Neutrophil (primary cell): ENCODE measurements around the gene RAB14.
A peak's percentile ranks its signal among the peaks of the same experiment; 100 is the strongest.

ENCODE experiments used
- H3K27ac ChIP-seq: fragments of 200-600 bp; sonication (generic); 2 replicates; pipeline ENCODE4 v1.5.1; 2016; ENCODE audit warnings: mild to moderate bottlenecking, moderate library complexity
- H3K27me3 ChIP-seq: fragments of 200-600 bp; sonication (generic); 2 replicates; pipeline ENCODE4 v1.6.0; 2016; ENCODE audit warnings: mild to moderate bottlenecking
- H3K36me3 ChIP-seq: fragments of 200-600 bp; sonication (generic); 2 replicates; pipeline ENCODE4 v1.5.1; 2017
- H3K4me1 ChIP-seq, 2 experiments: fragments of 200-600 bp in 1 of 2; sonication (generic) in 1 of 2; 1 replicate in 1 of 2; 2 replicates in 1 of 2; pipeline versions ENCODE4 v1.5.1 to v1.6.1; 2013 to 2016; ENCODE audit warnings: low read depth in 1 of 2, low read length in 1 of 2, mild to moderate bottlenecking in 1 of 2, moderate library complexity in 1 of 2; ENCODE audit not compliant: control insufficient read depth in 1 of 2, insufficient read depth in 1 of 2
- H3K4me3 ChIP-seq, 2 experiments: fragments of 200-600 bp in 1 of 2; sonication (generic) in 1 of 2; 1 replicate in 1 of 2; 2 replicates in 1 of 2; pipeline ENCODE4 v1.5.1; 2013 to 2016; ENCODE audit warnings: low read depth in 1 of 2, low read length in 1 of 2, mild to moderate bottlenecking in 1 of 2, moderate library complexity in 1 of 2
- H3K9me3 ChIP-seq: fragments of 200-600 bp; sonication (generic); 2 replicates; pipeline ENCODE4 v1.5.1; 2016
- CTCF ChIP-seq: fragments of 200-600 bp; sonication (generic); IDR thresholded peaks from 2 replicates; pipeline ENCODE4 v1.5.1; 2016; ENCODE audit warnings: antibody characterized with exemption

The RAB14 gene

GRCh38 chr9:121240472-121241135, 38.9 kb upstream of the RAB14 start:
- Histone ChIP-seq H3K4me1 (peaks cover 17 to 24% of the 10 kb centered on the region in 2 experiments), H3K27ac (no peak overlapping the region)
- no peak for TF ChIP-seq CTCF

GRCh38 chr9:121239851-121240250, 38.2 kb upstream of the RAB14 start:
- peaks cover 19 to 31% of the 10 kb centered on the region in 2 experiments for H3K4me1 ChIP-seq
- no peaks in the 10 kb centered on the region for H3K27me3 ChIP-seq
- H3K27ac ChIP-seq = no peak overlapping the region
- no peaks in the 10 kb centered on the region for H3K9me3 ChIP-seq
- no peaks in the 10 kb centered on the region for H3K36me3 ChIP-seq
- no peak for TF ChIP-seq CTCF
- no peak overlapping the region for H3K4me3 ChIP-seq

More at GRCh38 chr9:121240472-121241135, 38.9 kb upstream of the RAB14 start:
- H3K9me3 ChIP-seq = no peaks in the 10 kb centered on the region
- no peaks in the 10 kb centered on the region for H3K27me3 ChIP-seq
- no peak overlapping the region for H3K4me3 ChIP-seq
- H3K36me3 ChIP-seq = no peaks in the 10 kb centered on the region

- Histone ChIP-seq H3K4me3 (no peak overlapping the region), H3K4me1 (peaks cover 27 to 39% of the 10 kb centered on the region in 2 experiments), H3K27ac (no peak overlapping the region), H3K27me3 (no peaks in the 10 kb centered on the region), H3K36me3 (no peaks in the 10 kb centered on the region), H3K9me3 (no peaks in the 10 kb centered on the region)
- TF ChIP-seq CTCF = no peak
Measured at GRCh38 chr9:121239071-121239470, 37.4 kb upstream of the RAB14 start.

- Histone ChIP-seq H3K9me3 (no peaks in the 10 kb centered on the region), H3K27me3 (no peaks in the 10 kb centered on the region), H3K4me1 (peaks cover 36 to 50% of the 10 kb centered on the region in 2 experiments), H3K27ac (peak overlapping the region; percentile 3), H3K36me3 (no peaks in the 10 kb centered on the region), H3K4me3 (no peak overlapping the region)
- TF ChIP-seq CTCF = no peak
Measured at GRCh38 chr9:121237916-121238315, 36.2 kb upstream of the RAB14 start.

- Histone ChIP-seq H3K4me3 (no peak overlapping the region), H3K4me1 (peaks cover 42 to 70% of the 10 kb centered on the region in 2 experiments), H3K27ac (peak overlapping the region; percentile 76), H3K9me3 (no peaks in the 10 kb centered on the region), H3K36me3 (no peaks in the 10 kb centered on the region), H3K27me3 (no peaks in the 10 kb centered on the region)
- TF ChIP-seq CTCF = no peak
Measured at GRCh38 chr9:121235512-121235911, 33.8 kb upstream of the RAB14 start.
